IMR-90 (cell line): ENCODE measurements around the gene ACSL1. TPM values are rescaled to one million over a fixed set of nuclear protein-coding genes. Genes with fewer than 3 reads are reported as not detected.

Source experiments
- ATAC-seq: fragments of 200-7000 bp; cut with Tn5 transposase; 2 replicates; pipeline ENCODE4 v1.9.1; 2020; ENCODE audit warnings: low read depth, mild to moderate bottlenecking, moderate library complexity
- BruUV-seq: library from RNA; stranded (reverse); fragments of 400-500 nt; replicated peaks from 2 replicates; lab custom pipeline; 2021; lab: Mats Ljungman, UMichigan
- CTCF ChIA-PET: fragments of 300-600 bp; formaldehyde crosslinking; extraction: SDS; loops from one replicate; lab custom pipeline; 2021; ENCODE audit warnings: antibody characterized with exemption; lab: Yijun Ruan, JAX
- POLR2A ChIA-PET: fragments of 300-600 bp; sonication (Branson Sonifier 250); formaldehyde crosslinking; loops from one replicate; lab custom pipeline; 2022; ENCODE audit warnings: antibody characterized with exemption; ENCODE audit not compliant: unreplicated experiment; lab: Charles Lee
- DNase-seq: peaks from one replicate; pipeline ENCODE4 v3.0.0; 2013
- H2AFZ ChIP-seq: replicated peaks from 2 replicates; pipeline ENCODE3; 2013; ENCODE audit warnings: low read length, mild to moderate bottlenecking; ENCODE audit not compliant: poor library complexity
- H2AK5ac ChIP-seq: 2 replicates; pipeline ENCODE4 v1.6.1; 2013; ENCODE audit warnings: low read depth, low read length, inconsistent platforms
- H2AK9ac ChIP-seq: replicated peaks from 2 replicates; pipeline ENCODE3; 2013; ENCODE audit warnings: mild to moderate bottlenecking, low read depth, low read length, moderate library complexity; ENCODE audit not compliant: poor library complexity
- H2BK120ac ChIP-seq: 2 replicates; pipeline ENCODE4 v1.6.1; 2013; ENCODE audit warnings: low read depth, low read length, inconsistent platforms
- H2BK15ac ChIP-seq: 3 replicates; pipeline ENCODE4 v1.6.1; 2013; ENCODE audit warnings: low read depth, low read length, inconsistent platforms
- H2BK20ac ChIP-seq: 2 replicates; pipeline ENCODE4 v1.6.1; 2013; ENCODE audit warnings: low read depth, mild to moderate bottlenecking, inconsistent platforms, low read length, moderate library complexity
- H2BK5ac ChIP-seq: 2 replicates; pipeline ENCODE4 v1.6.1; 2013; ENCODE audit warnings: mild to moderate bottlenecking, low read depth, low read length, inconsistent platforms; ENCODE audit not compliant: poor library complexity, severe bottlenecking
- H3K14ac ChIP-seq: replicated peaks from 2 replicates; pipeline ENCODE4 v1.6.1; 2013; ENCODE audit warnings: low read depth, low read length, inconsistent platforms
- H3K18ac ChIP-seq: 2 replicates; pipeline ENCODE4 v1.6.1; 2013; ENCODE audit warnings: low read depth, low read length, control low read depth
- H3K23ac ChIP-seq: 2 replicates; pipeline ENCODE4 v1.6.1; 2013; ENCODE audit warnings: low read depth, low read length, inconsistent platforms
- H3K27ac ChIP-seq: 2 replicates; pipeline ENCODE4 v1.5.1; 2013; ENCODE audit warnings: mild to moderate bottlenecking, control low read depth, low read length; ENCODE audit not compliant: insufficient read depth
- H3K27me3 ChIP-seq: 2 replicates; pipeline ENCODE4 v1.6.1; 2013; ENCODE audit warnings: low read length; ENCODE audit not compliant: control insufficient read depth, insufficient read depth
- H3K36me3 ChIP-seq: 2 replicates; pipeline ENCODE4 v1.6.1; 2013; ENCODE audit warnings: low read length, mixed read lengths; ENCODE audit not compliant: control insufficient read depth, insufficient read depth
- H3K4ac ChIP-seq: 2 replicates; pipeline ENCODE4 v1.6.1; 2013; ENCODE audit warnings: low read depth, low read length, inconsistent platforms
- H3K4me1 ChIP-seq: 2 replicates; pipeline ENCODE4 v1.6.1; 2013; ENCODE audit warnings: low read length, mixed read lengths; ENCODE audit not compliant: control insufficient read depth, insufficient read depth
- H3K4me2 ChIP-seq: 2 replicates; pipeline ENCODE4 v1.6.1; 2013; ENCODE audit warnings: low read depth, mild to moderate bottlenecking, control low read depth, low read length, moderate library complexity
- H3K4me3 ChIP-seq: 2 replicates; pipeline ENCODE4 v1.5.1; 2013; ENCODE audit warnings: low read depth, mild to moderate bottlenecking, control low read depth, low read length, moderate library complexity; ENCODE audit not compliant: insufficient read depth
- H3K56ac ChIP-seq: 2 replicates; pipeline ENCODE4 v1.6.1; 2013; ENCODE audit warnings: low read length, inconsistent platforms; ENCODE audit not compliant: insufficient read depth; ENCODE audit errors: extremely low read depth
- H3K79me1 ChIP-seq, 2 experiments: 2 replicates each; pipeline ENCODE4 v1.6.1; 2013; ENCODE audit warnings: low read length in 2 of 2, inconsistent platforms in 1 of 2, low read depth in 1 of 2
- H3K9ac ChIP-seq: 2 replicates; pipeline ENCODE4 v1.6.1; 2013; ENCODE audit warnings: low read depth, low read length, control low read depth
- H3K9me1 ChIP-seq: 2 replicates; pipeline ENCODE4 v1.6.1; 2013; ENCODE audit warnings: low read length, inconsistent platforms; ENCODE audit not compliant: insufficient read depth
- H3K9me3 ChIP-seq: 2 replicates; pipeline ENCODE4 v1.6.1; 2013; ENCODE audit warnings: low read length; ENCODE audit not compliant: control insufficient read depth, insufficient read depth
- H4K20me1 ChIP-seq: 2 replicates; pipeline ENCODE4 v1.6.1; 2013; ENCODE audit warnings: low read length, inconsistent platforms; ENCODE audit not compliant: insufficient read depth
- H4K5ac ChIP-seq: 2 replicates; pipeline ENCODE4 v1.6.1; 2013; ENCODE audit warnings: mild to moderate bottlenecking, low read depth, low read length, control low read depth
- H4K8ac ChIP-seq, 2 experiments: 2 replicates each; pipeline ENCODE4 v1.6.1; 2013; ENCODE audit warnings: low read depth in 2 of 2, low read length in 2 of 2, control low read depth in 1 of 2, inconsistent platforms in 1 of 2
- H4K91ac ChIP-seq: 2 replicates; pipeline ENCODE4 v1.6.1; 2013; ENCODE audit warnings: low read depth, low read length, inconsistent platforms; ENCODE audit not compliant: insufficient read depth
- NFE2L2 ChIP-seq: fragments of 150-350 bp; IDR thresholded peaks from 2 replicates; pipeline ENCODE4 v1.6.1; 2016; ENCODE audit warnings: low read depth, mild to moderate bottlenecking, low read length
- WGBS, 2 experiments: methylation state at CpG; one replicate each; pipeline versions ENCODE4 v1.1.5 to v1.1.7; 2013; ENCODE audit warnings: missing lambda C conversion rate in 2 of 2; ENCODE audit not compliant: insufficient read length in 1 of 2; ENCODE audit errors: extremely low coverage in 2 of 2; 5-methylcytosine and 5-hydroxymethylcytosine counted together
- dilution Hi-C: fragments of 300-500 bp; cut with HindIII; formaldehyde crosslinking; loops from one replicate; pipeline ENCODE4 v1.14.3; 2018; ENCODE audit warnings: low sequenced_read_pairs; ENCODE audit not compliant: unreplicated experiment
- in situ Hi-C: fragments of 300-500 bp; cut with MboI; formaldehyde crosslinking; loops from 3 replicates; pipeline ENCODE4 v1.14.3; 2019; ENCODE audit warnings: low sequenced_read_pairs, inconsistent platforms, mixed read lengths
- intact Hi-C: fragments of 100-400 bp; cut with micrococcal nuclease; formaldehyde crosslinking; loops from 2 replicates; pipeline ENCODE4 v1.10.0; 2022
- polyA plus RNA-seq, 3 experiments: library from polyadenylated mRNA; depleted of rRNA; stranded (reverse); fragments of >200 nt; gene quantifications; 2 replicates each; pipeline ENCODE4 v1.2.3, GENCODE V29; 2012; ENCODE audit warnings: low replicate concordance in 1 of 3
- total RNA-seq: library from RNA; depleted of rRNA; stranded (reverse); fragments of >200 nt; gene quantifications from 2 replicates; pipeline ENCODE4 v1.2.3, GENCODE V29; 2012
- TF ChIP-seq, protein P1 (sequence below): conservative IDR thresholded peaks from 2 replicates; pipeline ENCODE4 v1.5.1; 2012; ENCODE audit warnings: mild to moderate bottlenecking, low read depth, low read length, improper control_type of control experiment

Gene ACSL1
- total and polyA plus RNA-seq, 2 of the 4 experiments (the other 2 are of a cell fraction), result 14.4 to 26.0 TPM

DNA sequence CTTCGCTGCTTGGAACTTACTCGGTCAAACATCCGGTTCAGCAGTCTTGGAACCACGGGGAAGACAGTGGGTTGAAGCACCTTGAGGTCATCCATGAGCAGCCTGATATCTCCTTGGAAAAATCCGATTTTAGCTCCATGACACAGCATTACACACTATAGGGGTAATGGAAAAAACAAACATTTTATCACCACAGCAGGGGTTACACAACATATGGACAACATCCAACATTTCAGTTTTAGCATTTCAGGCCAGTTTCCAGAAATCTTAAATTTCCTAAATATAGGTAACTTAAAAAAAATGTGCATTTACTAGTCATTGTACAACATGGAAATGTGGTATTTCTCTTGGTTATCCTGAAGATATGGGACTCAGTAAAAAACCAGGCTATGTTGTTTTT lies 57.5 kb downstream of the ACSL1 start:
- Histone ChIP-seq H3K4me2 (no peak overlapping the region), H2BK5ac (no peak overlapping the region), H4K20me1 (no peaks in the 10 kb centered on the region), H3K18ac (no peak overlapping the region), H3K27ac (no peak overlapping the region), H3K27me3 (no peaks in the 10 kb centered on the region), H3K4me3 (no peak overlapping the region), H3K23ac (no peak overlapping the region), H3K9ac (no peak overlapping the region), H3K36me3 (peaks cover 14% of the 10 kb centered on the region), H3K14ac (no peak overlapping the region), H3K9me1 (no peaks in the 10 kb centered on the region), H2BK120ac (no peak overlapping the region), H2AFZ (no peak overlapping the region), H2AK9ac (no peak overlapping the region), H2AK5ac (no peak overlapping the region), H3K4ac (no peak overlapping the region), H4K5ac (no peak overlapping the region), H3K56ac (no peak overlapping the region), H3K9me3 (no peaks in the 10 kb centered on the region), H4K8ac (no peak overlapping the region), H2BK20ac (no peak overlapping the region), H3K4me1 (peaks cover 3% of the 10 kb centered on the region), H3K79me1 (no peaks in the 10 kb centered on the region), H4K91ac (no peak overlapping the region), H2BK15ac (no peak overlapping the region)
- TF ChIP-seq, protein P1, sequence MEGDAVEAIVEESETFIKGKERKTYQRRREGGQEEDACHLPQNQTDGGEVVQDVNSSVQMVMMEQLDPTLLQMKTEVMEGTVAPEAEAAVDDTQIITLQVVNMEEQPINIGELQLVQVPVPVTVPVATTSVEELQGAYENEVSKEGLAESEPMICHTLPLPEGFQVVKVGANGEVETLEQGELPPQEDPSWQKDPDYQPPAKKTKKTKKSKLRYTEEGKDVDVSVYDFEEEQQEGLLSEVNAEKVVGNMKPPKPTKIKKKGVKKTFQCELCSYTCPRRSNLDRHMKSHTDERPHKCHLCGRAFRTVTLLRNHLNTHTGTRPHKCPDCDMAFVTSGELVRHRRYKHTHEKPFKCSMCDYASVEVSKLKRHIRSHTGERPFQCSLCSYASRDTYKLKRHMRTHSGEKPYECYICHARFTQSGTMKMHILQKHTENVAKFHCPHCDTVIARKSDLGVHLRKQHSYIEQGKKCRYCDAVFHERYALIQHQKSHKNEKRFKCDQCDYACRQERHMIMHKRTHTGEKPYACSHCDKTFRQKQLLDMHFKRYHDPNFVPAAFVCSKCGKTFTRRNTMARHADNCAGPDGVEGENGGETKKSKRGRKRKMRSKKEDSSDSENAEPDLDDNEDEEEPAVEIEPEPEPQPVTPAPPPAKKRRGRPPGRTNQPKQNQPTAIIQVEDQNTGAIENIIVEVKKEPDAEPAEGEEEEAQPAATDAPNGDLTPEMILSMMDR, result no peak
- TF ChIP-seq NFE2L2, result peak; percentile 24; the same call in 1 of the 2 replicates
- no TSS peak for BruUV-seq
- dilution Hi-C loops, result no loop called here
- POLR2A ChIA-PET, result no interaction called here
- intact Hi-C loops, result no loop called here
- ATAC-seq (no peak), DNase-seq (no peak)
- WGBS, 2 experiments, result no CpG with 5 or more reads among the region's 5 CpGs
- in situ Hi-C loops, result no loop called here
- CTCF ChIA-PET, result no interaction called here
